Heart left ventricle (tissue), 16 donors: ENCODE measurements around the gene UPF2. TPM values are rescaled to one million over a fixed set of nuclear protein-coding genes. Genes with fewer than 3 reads are reported as not detected.

Source experiments
- ATAC-seq, 4 donors: fragments of 200-7000 bp; cut with Tn5 transposase; one replicate each; pipeline ENCODE4 v1.9.1; 2020 to 2022; ENCODE audit warnings: moderate library complexity in 4 of 4, mild to moderate bottlenecking in 3 of 4, moderate number of reproducible peaks in 1 of 4
- DNase-seq, 5 donors: peaks; one replicate each; pipeline ENCODE4 v3.0.0-alpha.2; 2020
- H3K27ac ChIP-seq, 12 donors: fragments of 200-600 bp; sonication (generic) in 4 of 12; one replicate each; pipeline versions ENCODE4 v1.5.0 to v1.8.0; 2016 to 2022; ENCODE audit warnings: mild to moderate bottlenecking in 2 of 12
- H3K27me3 ChIP-seq, 9 donors: fragments of 200-600 bp; sonication (generic) in 2 of 9; one replicate each; pipeline versions ENCODE4 v1.5.1 to v1.8.0; 2016 to 2022; ENCODE audit warnings: mild to moderate bottlenecking in 3 of 9
- H3K36me3 ChIP-seq, 9 donors: fragments of 200-600 bp; sonication (generic) in 2 of 9; one replicate each; pipeline versions ENCODE4 v1.5.0 to v1.8.0; 2018 to 2022; ENCODE audit warnings: mild to moderate bottlenecking in 2 of 9
- H3K4me1 ChIP-seq, 12 donors: fragments of 200-600 bp; sonication (generic) in 4 of 12; one replicate each; pipeline versions ENCODE4 v1.5.0 to v1.8.0; 2016 to 2022; ENCODE audit warnings: mild to moderate bottlenecking in 3 of 12
- H3K4me3 ChIP-seq, 12 donors: fragments of 200-600 bp; sonication (generic) in 4 of 12; one replicate each; pipeline versions ENCODE4 v1.5.0 to v1.8.0; 2017 to 2022; ENCODE audit warnings: mild to moderate bottlenecking in 9 of 12, moderate library complexity in 4 of 12
- H3K9me3 ChIP-seq, 12 donors: fragments of 200-600 bp; sonication (generic) in 4 of 12; one replicate each; pipeline versions ENCODE4 v1.5.0 to v1.8.0; 2016 to 2022; ENCODE audit warnings: mild to moderate bottlenecking in 1 of 12
- POLR2A ChIP-seq, 2 donors: fragments of 450-650 bp; IDR thresholded peaks; one replicate each; pipeline ENCODE4 v1.6.1; 2017; ENCODE audit warnings: antibody characterized with exemption in 2 of 2, mild to moderate bottlenecking in 2 of 2, moderate library complexity in 2 of 2
- WGBS, 4 donors: extraction: QIAGEN DNeasy Blood & Tissue Kit in 2 of 4; methylation state at CpG; one replicate each; pipeline versions ENCODE4 v1.1.5 to v1.1.7; 2013 to 2018; 5-methylcytosine and 5-hydroxymethylcytosine counted together
- intact Hi-C, 10 donors: fragments of 100-400 bp; cut with DNase I; formaldehyde crosslinking; loops; one replicate each; pipeline versions ENCODE4 v1.11.1 to v1.14.2; 2022
- polyA plus RNA-seq, 2 donors: library from polyadenylated mRNA; stranded (reverse); fragments of 200-250 nt; gene quantifications; one replicate each; pipeline ENCODE4 v1.2.3, GENCODE V29; 2013
- total RNA-seq, 9 donors: library from RNA; depleted of rRNA in 2 of 9; stranded (reverse); fragments of >200 nt in 2 of 9; fragmentation: NEBNext Ultra II Directional in 3 of 9; extraction: Animal tissue kit (Norgen Biotek cat#: 25700) in 3 of 9; gene quantifications; one replicate each; pipeline versions ENCODE4 v1.1.0 to v1.2.4, GENCODE V29; 2016 to 2023
- TF ChIP-seq, protein P1 (sequence below), 12 donors: fragments of 200-600 bp; sonication (generic) in 4 of 12; IDR thresholded peaks; one replicate each; pipeline versions ENCODE4 v1.5.0 to v1.8.0; 2018 to 2022; ENCODE audit warnings: antibody characterized with exemption in 12 of 12, mild to moderate bottlenecking in 5 of 12
- donor health status: ischemic (EF 13 %, LVEDD 7.1; RV severe dilation, severe dysfunction).
- donor health status: healthy with polysubstance abuse.
- donor health status: DM: no; HTN: yes; CAD: no.
- donor health status: DM: no; HTN: no; CAD: no.
- donor health status: ischemic (EF 25% LVEDD 6.9; RV normal size, moderate dysfunction).
- donor health status: ischemic (EF 25% LVEDD 5.7; RV mildly dilated, moderate dysfunction).
- donor health status: healthy.
- donor health status: DM: yes; HTN: yes; CAD: no.
- donor health status: ischemic (EF 35%, LVEDD 5.7; RV mildly dilated, moderate dysfunction).
- donor health status: nonischemic (EF 11% LVEDD 7.7; RV severe dilation, severe dysfunction).
- donor health status: DM: yes; HTN: yes; CAD: no.
- donor health status: PGD.
- donor health status: ischemic (EF 29% LVEDD 5.4; RV normal size, mild dysfunction).
- donor health status: nonischemic (EF 23%, LVEDD 6.1; RV moderate dilation, normal function).

UPF2 gene
- total and polyA plus RNA-seq, 11 donors: 7.9 to 20.9 (median 15.7) TPM

DNA sequence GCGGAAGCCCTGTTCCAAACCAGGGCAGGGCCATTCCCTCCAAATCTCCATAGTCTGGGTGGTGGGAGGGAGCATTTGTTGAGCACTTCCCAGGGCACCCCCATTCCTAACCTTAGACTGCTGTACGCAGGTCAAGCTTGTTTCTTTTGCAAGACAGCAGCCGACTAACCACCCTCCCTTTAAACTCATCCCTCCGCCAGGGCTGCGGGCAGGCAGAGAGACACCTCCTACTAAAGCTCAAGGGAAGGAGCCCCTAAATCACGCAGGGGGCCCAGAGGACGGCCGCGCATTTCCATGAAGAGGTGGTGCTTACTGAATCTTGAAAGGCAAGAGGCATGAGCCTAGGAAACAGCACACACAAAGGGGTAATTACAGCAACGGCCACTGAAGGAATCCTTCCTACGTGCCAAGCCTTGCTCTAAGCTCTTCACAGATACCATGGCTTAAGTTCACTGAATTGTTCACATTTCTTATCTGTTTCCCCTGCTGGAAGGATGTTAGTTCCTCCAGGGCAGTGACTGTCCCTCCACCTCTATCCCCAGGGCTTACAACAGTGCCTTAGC lies 129.4 kb downstream of the UPF2 start:
- Histone ChIP-seq H3K4me3 (no peak overlapping the region), H3K27me3 (no peaks in the 10 kb centered on the region), H3K36me3 (no peaks in the 10 kb centered on the region), H3K27ac (no peak overlapping the region), H3K4me1 (no peaks in the 10 kb centered on the region), H3K9me3 (no peaks in the 10 kb centered on the region)
- ATAC-seq (no peak), DNase-seq (no peak)
- whole genome bisulfite sequencing, 4 donors: 56 to 61% (median 57%) methylated on average over 11 of the region's 11 CpGs
- intact Hi-C loops: no loop called here
- TF ChIP-seq, protein P1, sequence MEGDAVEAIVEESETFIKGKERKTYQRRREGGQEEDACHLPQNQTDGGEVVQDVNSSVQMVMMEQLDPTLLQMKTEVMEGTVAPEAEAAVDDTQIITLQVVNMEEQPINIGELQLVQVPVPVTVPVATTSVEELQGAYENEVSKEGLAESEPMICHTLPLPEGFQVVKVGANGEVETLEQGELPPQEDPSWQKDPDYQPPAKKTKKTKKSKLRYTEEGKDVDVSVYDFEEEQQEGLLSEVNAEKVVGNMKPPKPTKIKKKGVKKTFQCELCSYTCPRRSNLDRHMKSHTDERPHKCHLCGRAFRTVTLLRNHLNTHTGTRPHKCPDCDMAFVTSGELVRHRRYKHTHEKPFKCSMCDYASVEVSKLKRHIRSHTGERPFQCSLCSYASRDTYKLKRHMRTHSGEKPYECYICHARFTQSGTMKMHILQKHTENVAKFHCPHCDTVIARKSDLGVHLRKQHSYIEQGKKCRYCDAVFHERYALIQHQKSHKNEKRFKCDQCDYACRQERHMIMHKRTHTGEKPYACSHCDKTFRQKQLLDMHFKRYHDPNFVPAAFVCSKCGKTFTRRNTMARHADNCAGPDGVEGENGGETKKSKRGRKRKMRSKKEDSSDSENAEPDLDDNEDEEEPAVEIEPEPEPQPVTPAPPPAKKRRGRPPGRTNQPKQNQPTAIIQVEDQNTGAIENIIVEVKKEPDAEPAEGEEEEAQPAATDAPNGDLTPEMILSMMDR (IDR thresholded peaks at IDR 0.05): no peak
- no peak for TF ChIP-seq POLR2A (IDR thresholded peaks at IDR 0.05)

DNA sequence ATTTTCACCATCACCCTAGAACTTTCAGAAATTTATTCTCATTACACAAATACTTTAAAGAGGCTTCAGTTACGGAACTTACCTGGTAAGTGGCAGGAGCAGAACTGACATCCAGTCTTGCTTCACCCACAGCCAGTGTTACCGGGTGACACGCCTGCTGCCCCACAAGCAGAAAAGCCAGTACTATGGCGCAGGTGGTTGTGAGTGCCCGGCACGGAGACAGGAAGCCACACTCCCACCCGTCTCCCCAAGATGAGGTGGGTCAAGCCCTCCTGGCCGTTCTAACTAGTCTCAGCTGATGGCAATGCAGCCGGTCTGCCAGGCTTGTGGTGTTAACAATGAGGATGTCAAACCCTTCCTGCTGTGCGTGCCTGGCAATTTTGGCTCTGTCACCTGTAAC lies 132.5 kb downstream of the UPF2 start:
- no peaks in the 10 kb centered on the region for H3K4me1 ChIP-seq
- DNase-seq: no peak
- TF ChIP-seq POLR2A (IDR thresholded peaks at IDR 0.05): no peak
- TF ChIP-seq, protein P1 (IDR thresholded peaks at IDR 0.05): no peak
- 86 to 90% (median 88%) methylated on average over 8 to 10 of the region's 10 CpGs for WGBS, 4 donors
- ATAC-seq: no peak
- H3K9me3 ChIP-seq: no peaks in the 10 kb centered on the region
- no peak overlapping the region for H3K27ac ChIP-seq
- no peaks in the 10 kb centered on the region for H3K36me3 ChIP-seq
- intact Hi-C loops: no loop called here
- H3K4me3 ChIP-seq: no peak overlapping the region
- H3K27me3 ChIP-seq: no peaks in the 10 kb centered on the region

DNA sequence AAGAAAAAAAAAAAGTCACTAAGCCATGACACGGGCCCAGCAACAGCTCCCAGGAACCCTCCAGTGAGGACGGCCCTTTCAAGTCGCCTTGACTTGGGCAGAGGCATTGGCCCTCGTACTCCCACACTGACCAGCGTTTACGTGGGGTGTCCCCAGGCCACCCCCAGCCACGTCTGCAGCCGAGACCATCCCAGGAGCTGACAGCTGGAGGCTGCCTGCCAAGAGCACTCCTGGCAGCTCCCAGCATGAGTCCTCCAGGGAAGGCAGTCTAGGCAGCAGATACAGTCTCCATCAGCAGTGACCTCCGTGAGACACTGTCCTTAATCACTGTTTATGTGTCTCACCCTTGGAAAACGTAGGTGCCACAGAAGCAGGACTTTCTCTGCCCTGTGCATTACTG lies 133.0 kb downstream of the UPF2 start:
- no peaks in the 10 kb centered on the region for H3K27me3 ChIP-seq
- TF ChIP-seq, protein P1 (IDR thresholded peaks at IDR 0.05): no peak
- no peak for TF ChIP-seq POLR2A (IDR thresholded peaks at IDR 0.05)
- ATAC-seq (peak in 2 of 4 donors; percentile 54 to 64), DNase-seq (peak in 1 of 5 donors; percentile 67)
- no peaks in the 10 kb centered on the region for H3K4me1 ChIP-seq
- 35 to 46% (median 42%) methylated on average over 9 to 10 of the region's 10 CpGs for WGBS, 4 donors
- H3K9me3 ChIP-seq: no peaks in the 10 kb centered on the region
- no peaks in the 10 kb centered on the region for H3K36me3 ChIP-seq
- intact Hi-C loops: no loop called here
- no peak overlapping the region for H3K4me3 ChIP-seq
- H3K27ac ChIP-seq: no peak overlapping the region

DNA sequence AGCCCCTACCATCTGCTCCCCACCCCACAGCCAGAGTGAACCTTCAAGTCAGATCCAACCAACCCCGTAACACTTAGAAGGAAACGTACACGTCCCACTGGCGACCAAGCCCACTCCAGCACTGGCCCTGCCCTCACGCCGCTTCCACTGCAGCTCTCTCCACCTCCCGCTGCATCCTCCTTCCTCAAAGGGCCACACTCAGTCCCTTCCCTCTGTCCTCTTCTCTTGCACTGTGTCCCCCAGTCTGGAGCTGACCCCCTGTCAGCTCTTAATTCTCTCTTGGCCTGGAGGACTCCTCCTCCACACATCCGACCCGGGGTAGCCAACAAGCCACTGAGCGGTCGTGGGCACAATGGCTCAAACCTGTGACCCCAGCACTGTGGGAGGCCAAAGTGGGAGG lies 133.6 kb downstream of the UPF2 start:
- H3K27ac ChIP-seq: no peak overlapping the region
- 90 to 95% (median 94%) methylated on average over 11 of the region's 11 CpGs for WGBS, 4 donors
- H3K4me3 ChIP-seq: no peak overlapping the region
- H3K36me3 ChIP-seq: no peaks in the 10 kb centered on the region
- DNase-seq (peak in 1 of 5 donors; percentile 35), ATAC-seq (no peak)
- no peak for TF ChIP-seq POLR2A (IDR thresholded peaks at IDR 0.05)
- TF ChIP-seq, protein P1 (IDR thresholded peaks at IDR 0.05): no peak
- intact Hi-C loops: no loop called here
- H3K4me1 ChIP-seq: no peaks in the 10 kb centered on the region
- no peaks in the 10 kb centered on the region for H3K27me3 ChIP-seq
- H3K9me3 ChIP-seq: no peaks in the 10 kb centered on the region
